NOMO-1 treated with dmso at 0.1 percent for 144 hours (cell line): ENCODE data around the gene ARID5B.
"Not testable (repeated sequence)": the region's sequence is repeated elsewhere in the genome, so short reads cannot be mapped to it uniquely, and the experiment has no call there.

Experiments
- DNase-seq: peaks from one replicate; lab custom pipeline; 2025; ENCODE audit not compliant: unreplicated experiment; lab: John Stamatoyannopoulos, UW

The ARID5B gene

GRCh38 chr10:61900829-61901792, at the start of gene ARID5B:
ARID5B (plus strand) TSS chr10:61901699; CDS start chr10:61901710, 11 bp downstream.
- peak; percentile 32 for DNase-seq

- DNase-seq = no peak
Measured at GRCh38 chr10:61852261-61852660, 49.2 kb upstream of the ARID5B start.

- no peak for DNase-seq
Measured at GRCh38 chr10:61855771-61856170, 45.7 kb upstream of the ARID5B start.

- DNase-seq = no peak
Measured at GRCh38 chr10:61857746-61858145, 43.8 kb upstream of the ARID5B start.

- no peak for DNase-seq
Measured at GRCh38 chr10:61859786-61860185, 41.7 kb upstream of the ARID5B start.

GRCh38 chr10:61860964-61861758, 40.3 kb upstream of the ARID5B start:
- DNase-seq = no peak

GRCh38 chr10:61863981-61864380, 37.5 kb upstream of the ARID5B start:
- DNase-seq = no peak

GRCh38 chr10:61866700-61867368, 34.7 kb upstream of the ARID5B start:
- DNase-seq = no peak

GRCh38 chr10:61867374-61867773, 34.1 kb upstream of the ARID5B start:
- DNase-seq = not testable (repeated sequence)

GRCh38 chr10:61867817-61868216, 33.7 kb upstream of the ARID5B start:
- DNase-seq = not testable (repeated sequence)

- DNase-seq = no peak
Measured at GRCh38 chr10:61869041-61869675, 32.3 kb upstream of the ARID5B start.

GRCh38 chr10:61869774-61870525, 31.5 kb upstream of the ARID5B start:
- no peak for DNase-seq

GRCh38 chr10:61870526-61870895, 31.0 kb upstream of the ARID5B start:
- no peak for DNase-seq

GRCh38 chr10:61871487-61871886, 30.0 kb upstream of the ARID5B start:
- DNase-seq = no peak

- no peak for DNase-seq
Measured at GRCh38 chr10:61877887-61878739, 23.4 kb upstream of the ARID5B start.

- no peak for DNase-seq
Measured at GRCh38 chr10:61878740-61879068, 22.8 kb upstream of the ARID5B start.

- no peak for DNase-seq
Measured at GRCh38 chr10:61882621-61883370, 18.7 kb upstream of the ARID5B start.

- no peak for DNase-seq
Measured at GRCh38 chr10:61883371-61884025, 18.0 kb upstream of the ARID5B start.
